GM06990 (cell line): ENCODE data around the gene TOLLIP.
"Not testable (repeated sequence)": the region's sequence is repeated elsewhere in the genome, so short reads cannot be mapped to it uniquely, and the experiment has no call there.

Experiments
- DNase-seq: peaks from one replicate; pipeline ENCODE4 v3.0.0-alpha.2; 2011; ENCODE audit not compliant: insufficient read length; ENCODE audit errors: extremely low read depth
- H3K27me3 ChIP-seq: replicated peaks from 2 replicates; pipeline ENCODE4 v1.6.0; 2011; ENCODE audit warnings: low read length; ENCODE audit not compliant: control insufficient read depth, insufficient read depth
- H3K36me3 ChIP-seq: 2 replicates; pipeline ENCODE4 v1.5.1; 2011; ENCODE audit warnings: low read length; ENCODE audit not compliant: control insufficient read depth, insufficient read depth
- H3K4me3 ChIP-seq: replicated peaks from 2 replicates; pipeline ENCODE4 v1.5.1; 2011; ENCODE audit warnings: low read depth, mild to moderate bottlenecking, control low read depth, low read length
- TF ChIP-seq, protein P1 (sequence below): IDR thresholded peaks from 2 replicates; pipeline ENCODE4 v1.5.1; 2011; ENCODE audit warnings: low read length, control low read depth, mild to moderate bottlenecking, inconsistent platforms; ENCODE audit not compliant: insufficient read depth, poor library complexity, severe bottlenecking

TOLLIP gene

GRCh38 chr11:1271406-1271805, 38.0 kb downstream of the TOLLIP start:
- peaks cover 4% of the 10 kb centered on the region; the same call in 1 of the 2 replicates for H3K36me3 ChIP-seq
- H3K4me3 ChIP-seq, result no peak overlapping the region
- no peaks in the 10 kb centered on the region for H3K27me3 ChIP-seq
- no peak for DNase-seq
- TF ChIP-seq, protein P1, sequence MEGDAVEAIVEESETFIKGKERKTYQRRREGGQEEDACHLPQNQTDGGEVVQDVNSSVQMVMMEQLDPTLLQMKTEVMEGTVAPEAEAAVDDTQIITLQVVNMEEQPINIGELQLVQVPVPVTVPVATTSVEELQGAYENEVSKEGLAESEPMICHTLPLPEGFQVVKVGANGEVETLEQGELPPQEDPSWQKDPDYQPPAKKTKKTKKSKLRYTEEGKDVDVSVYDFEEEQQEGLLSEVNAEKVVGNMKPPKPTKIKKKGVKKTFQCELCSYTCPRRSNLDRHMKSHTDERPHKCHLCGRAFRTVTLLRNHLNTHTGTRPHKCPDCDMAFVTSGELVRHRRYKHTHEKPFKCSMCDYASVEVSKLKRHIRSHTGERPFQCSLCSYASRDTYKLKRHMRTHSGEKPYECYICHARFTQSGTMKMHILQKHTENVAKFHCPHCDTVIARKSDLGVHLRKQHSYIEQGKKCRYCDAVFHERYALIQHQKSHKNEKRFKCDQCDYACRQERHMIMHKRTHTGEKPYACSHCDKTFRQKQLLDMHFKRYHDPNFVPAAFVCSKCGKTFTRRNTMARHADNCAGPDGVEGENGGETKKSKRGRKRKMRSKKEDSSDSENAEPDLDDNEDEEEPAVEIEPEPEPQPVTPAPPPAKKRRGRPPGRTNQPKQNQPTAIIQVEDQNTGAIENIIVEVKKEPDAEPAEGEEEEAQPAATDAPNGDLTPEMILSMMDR, result no peak

- Histone ChIP-seq H3K27me3 (no peaks in the 10 kb centered on the region), H3K4me3 (no peak overlapping the region), H3K36me3 (peaks cover under 1% of the 10 kb centered on the region; the same call in 1 of the 2 replicates)
- no peak for DNase-seq
- TF ChIP-seq, protein P1, result no peak
Measured at GRCh38 chr11:1271002-1271401, 38.4 kb downstream of the TOLLIP start.

DNA sequence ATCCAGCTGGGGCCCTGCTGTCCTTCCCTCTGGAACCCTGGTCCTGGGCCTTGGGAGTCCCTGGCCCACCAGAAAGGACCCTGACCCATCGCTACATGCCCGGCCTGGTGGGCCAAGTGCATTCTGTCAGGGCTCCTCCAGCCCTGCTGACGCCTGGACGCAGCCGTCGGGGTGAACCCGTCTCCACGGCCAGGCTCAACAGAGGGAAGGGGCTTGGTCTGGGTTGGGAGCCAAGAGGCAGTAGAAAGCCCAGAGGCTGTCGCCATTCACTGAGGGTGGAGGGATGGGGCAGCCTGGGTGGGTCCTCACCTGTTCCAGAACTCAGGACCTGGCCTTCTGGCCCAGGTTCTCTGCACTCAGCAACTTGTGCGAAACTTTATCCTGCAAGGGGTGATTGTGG, 39.0 kb downstream of the TOLLIP start:
- DNase-seq, result no peak
- Histone ChIP-seq H3K36me3 (no peaks in the 10 kb centered on the region), H3K27me3 (no peaks in the 10 kb centered on the region), H3K4me3 (no peak overlapping the region)
- TF ChIP-seq, protein P1, result no peak

GRCh38 chr11:1269957-1270356, 39.5 kb downstream of the TOLLIP start:
- no peak for DNase-seq
- H3K4me3 ChIP-seq, result no peak overlapping the region
- H3K27me3 ChIP-seq, result no peaks in the 10 kb centered on the region
- TF ChIP-seq, protein P1, result no peak
- H3K36me3 ChIP-seq, result no peaks in the 10 kb centered on the region

DNA sequence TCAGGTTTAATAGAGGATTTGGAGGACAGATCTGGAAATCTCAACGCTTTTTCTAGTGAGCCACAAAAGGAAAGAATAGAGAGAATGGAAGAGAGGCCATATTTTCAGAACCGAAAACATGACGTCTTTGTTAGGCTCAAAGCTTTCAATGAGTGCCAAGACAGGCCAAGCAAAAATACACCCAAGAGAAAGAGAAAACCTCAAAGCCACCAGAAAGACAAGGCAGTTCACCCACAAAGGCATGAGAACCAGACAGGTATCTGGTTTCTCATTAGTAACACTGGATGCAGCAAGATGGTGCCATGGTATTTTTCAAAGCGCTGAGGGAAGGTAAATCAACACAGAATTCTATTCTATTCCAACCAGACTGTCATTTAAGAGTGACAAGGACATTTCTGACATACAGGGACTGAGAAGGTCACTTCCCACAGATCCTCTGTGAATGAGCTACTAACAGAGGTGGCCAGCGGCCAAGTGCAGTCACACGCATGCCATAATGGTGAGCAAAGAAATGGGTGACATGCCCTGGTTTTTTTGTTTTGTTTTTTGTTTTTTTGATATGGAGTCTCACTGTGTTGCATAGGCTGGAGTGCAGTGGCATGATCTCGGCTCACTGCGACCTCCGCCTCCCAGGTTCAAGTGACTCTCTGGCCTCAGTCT, 41.9 kb downstream of the TOLLIP start:
- DNase-seq, result no peak
- TF ChIP-seq, protein P1, result no peak

DNA sequence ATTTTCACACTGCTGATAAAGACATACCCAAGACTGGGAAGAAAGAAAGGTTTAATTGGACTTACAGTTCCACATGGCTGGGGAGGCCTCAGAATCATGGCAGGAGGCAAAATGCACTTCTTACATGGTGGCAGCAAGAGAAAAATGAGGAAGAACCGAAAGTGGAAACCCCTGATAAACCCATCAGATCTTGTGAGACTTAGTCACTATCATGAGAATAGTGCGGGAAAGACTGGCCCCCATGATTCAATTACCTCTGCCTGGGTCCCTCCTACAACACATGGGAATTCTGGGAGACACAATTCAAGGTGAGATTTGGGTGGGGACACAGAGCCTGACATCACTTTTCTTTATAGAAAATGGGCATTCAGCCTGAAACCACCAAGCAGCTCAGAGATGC, 42.5 kb downstream of the TOLLIP start:
- H3K27me3 ChIP-seq, DNase-seq, H3K4me3 ChIP-seq, H3K36me3 ChIP-seq: not testable (repeated sequence)

More for the DNA sequence above, 41.9 kb downstream of the TOLLIP start:
- Histone ChIP-seq H3K27me3 (no peaks in the 10 kb centered on the region), H3K4me3 (no peak overlapping the region), H3K36me3 (no peaks in the 10 kb centered on the region)

DNA sequence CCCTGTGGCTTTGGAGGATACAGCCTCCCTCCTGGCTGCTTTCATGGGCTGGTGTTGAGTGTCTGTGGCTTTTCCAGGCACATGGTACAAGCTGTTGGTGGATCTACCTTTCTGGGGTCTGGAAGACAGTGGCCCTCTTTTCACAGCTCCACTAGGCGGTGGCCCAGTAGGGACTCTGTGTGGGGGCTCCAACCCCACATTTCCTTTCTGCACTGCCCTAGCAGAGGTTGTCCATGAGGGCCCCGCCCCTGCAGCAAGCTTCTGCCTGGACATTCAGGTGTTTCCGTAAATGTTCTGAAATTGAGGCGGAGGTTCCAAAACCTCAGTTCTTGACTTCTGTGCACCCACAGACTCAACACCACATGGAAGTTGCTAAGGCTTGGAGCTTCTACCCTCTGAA, 44.0 kb downstream of the TOLLIP start:
- not testable (repeated sequence) for DNase-seq, H3K36me3 ChIP-seq, H3K4me3 ChIP-seq, H3K27me3 ChIP-seq

GRCh38 chr11:1264444-1264843, 45.0 kb downstream of the TOLLIP start:
- not testable (repeated sequence) for H3K27me3 ChIP-seq, DNase-seq, H3K4me3 ChIP-seq, H3K36me3 ChIP-seq
